ENCODE results near the gene GRIK4. TPM values are rescaled to one million over a fixed set of nuclear protein-coding genes. Genes with fewer than 3 reads are reported as not detected.

The GRIK4 gene
- total and polyA plus RNA-seq, 9 of the 15 experiments (the other 6 are each of a cell fraction or from before 2014, with no cell fraction given): not detected

GRCh38 chr11:120780239-120780638, 268.7 kb downstream of the GRIK4 start (continued):
- TF ChIP-seq TAF9B (IDR thresholded peaks at IDR 0.05; ENCODE audit: partially characterized antibody): no peak

- no peaks in the 10 kb centered on the region for H3K4me1 ChIP-seq (replicated peaks in 1 of 2; ENCODE audit: control insufficient read depth in 2 of 2, insufficient read depth in 2 of 2, low read length in 2 of 2)
- CTCF ChIA-PET (ENCODE audit: low intra/inter-chr PET ratio): no interaction called here
- peaks cover 10 to 56% of the 10 kb centered on the region in 2 experiments; a peak in 3 of 5 replicates for H3K27me3 ChIP-seq (ENCODE audit: control insufficient read depth in 2 of 2, insufficient read depth in 2 of 2, low read length in 2 of 2)
- FAIRE-seq: no peak
- H3K4me2 ChIP-seq (ENCODE audit: insufficient read depth, low read length): no peak overlapping the region
- H3K27ac ChIP-seq (ENCODE audit: extremely low read depth, low read depth, low read length): no peak overlapping the region
- no peaks in the 10 kb centered on the region for H3K9me3 ChIP-seq (replicated peaks; ENCODE audit: control insufficient read depth, insufficient read depth, low read depth, low read length)
- no TSS peak for BruUV-seq (replicated peaks)
- ATAC-seq: no peak
- no peaks in the 10 kb centered on the region for H3K9me1 ChIP-seq (ENCODE audit: control insufficient read depth, insufficient read depth, low read length)
- H3K9ac ChIP-seq (ENCODE audit: insufficient read depth in 1 of 2, low read depth in 2 of 2, low read length in 2 of 2): no peak overlapping the region
- H3K4me3 ChIP-seq: no peak overlapping the region
- intact Hi-C loops (cut with micrococcal nuclease): no loop called here
- no peaks in the 10 kb centered on the region for H3K36me3 ChIP-seq (ENCODE audit: control insufficient read depth, insufficient read depth, low read length)
- POLR2A ChIA-PET: interaction anchor here (0.5 to 0.7 kb wide), 2 partner anchors 484 to 853 kb away, joined by 3 read pairs; no protein-coding TSS in a partner anchor
- TF ChIP-seq KDM1A (IDR thresholded peaks at IDR 0.05): no peak
- TF ChIP-seq MITF (IDR thresholded peaks at IDR 0.05): no peak
- no peak for TF ChIP-seq ERF (CRISPR knock-in tag; IDR thresholded peaks at IDR 0.05)
- 1% methylated on average over 8 of the region's 8 CpGs for WGBS (ENCODE audit: insufficient coverage, low coverage, missing lambda C conversion rate)
- DNase-seq (ENCODE audit: extremely low read depth in 1 of 4, low spot score in 3 of 4): no peak
- no peak overlapping the region for H2AFZ ChIP-seq (ENCODE audit: low read depth, low read length)
- H4K20me1 ChIP-seq (replicated peaks; ENCODE audit: control insufficient read depth, insufficient read depth, low read length): no peaks in the 10 kb centered on the region
- H3K79me2 ChIP-seq (ENCODE audit: control insufficient read depth, insufficient read depth, low read length): no peaks in the 10 kb centered on the region
- in situ Hi-C loops (cut with MboI): no loop called here
Measured at GRCh38 chr11:120781486-120782120, 270.1 kb downstream of the GRIK4 start.

Measured in K562 (cell line).